ENCODE results near the gene CREG2.

The CREG2 gene

DNA sequence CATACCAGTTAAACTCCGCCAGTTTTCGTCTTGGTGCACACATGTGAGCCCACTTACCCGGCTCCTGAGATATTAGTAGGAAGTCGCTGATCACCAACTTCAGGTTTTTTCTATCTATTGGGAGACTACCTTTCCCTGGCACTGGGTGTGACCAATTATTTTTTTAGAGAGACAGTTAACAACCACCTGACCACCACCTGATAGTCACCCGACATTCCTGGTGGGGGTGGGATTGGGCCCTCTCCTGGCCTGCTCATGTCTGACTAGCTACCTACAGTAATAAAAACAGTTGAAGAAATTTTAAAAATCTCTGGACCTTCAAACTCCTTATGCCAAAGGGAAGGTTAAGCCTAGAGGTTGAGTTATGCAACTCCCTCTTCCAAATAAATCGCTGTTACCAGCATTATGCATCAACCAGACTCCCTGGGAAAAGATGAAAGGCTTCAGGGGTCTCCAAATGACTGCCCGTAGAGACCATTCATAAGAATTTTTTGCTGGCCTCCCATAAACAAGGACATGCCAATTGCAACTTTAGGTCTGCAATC lies 27.8 kb downstream of the CREG2 start:
- Histone ChIP-seq H3K4me2 (no peak overlapping the region), H4K20me1 (ENCODE audit: insufficient read depth) (no peaks in the 10 kb centered on the region), H3K27ac (no peak overlapping the region), H3K9ac (no peak overlapping the region), H3K36me3 (ENCODE audit: insufficient read depth) (no peaks in the 10 kb centered on the region), H2AFZ (ENCODE audit: low read depth) (no peak overlapping the region), H3K4me1 (ENCODE audit: low read depth, poor library complexity, severe bottlenecking) (no peaks in the 10 kb centered on the region), H3K27me3 (ENCODE audit: insufficient read depth, low read depth) (no peaks in the 10 kb centered on the region), H3K79me2 (ENCODE audit: insufficient read depth, low read depth) (no peaks in the 10 kb centered on the region), H3K4me3 (IDR thresholded peaks at IDR 0.05; ENCODE audit: insufficient read depth, low read depth, low read length) (no peak overlapping the region)
- TF ChIP-seq, protein P1, sequence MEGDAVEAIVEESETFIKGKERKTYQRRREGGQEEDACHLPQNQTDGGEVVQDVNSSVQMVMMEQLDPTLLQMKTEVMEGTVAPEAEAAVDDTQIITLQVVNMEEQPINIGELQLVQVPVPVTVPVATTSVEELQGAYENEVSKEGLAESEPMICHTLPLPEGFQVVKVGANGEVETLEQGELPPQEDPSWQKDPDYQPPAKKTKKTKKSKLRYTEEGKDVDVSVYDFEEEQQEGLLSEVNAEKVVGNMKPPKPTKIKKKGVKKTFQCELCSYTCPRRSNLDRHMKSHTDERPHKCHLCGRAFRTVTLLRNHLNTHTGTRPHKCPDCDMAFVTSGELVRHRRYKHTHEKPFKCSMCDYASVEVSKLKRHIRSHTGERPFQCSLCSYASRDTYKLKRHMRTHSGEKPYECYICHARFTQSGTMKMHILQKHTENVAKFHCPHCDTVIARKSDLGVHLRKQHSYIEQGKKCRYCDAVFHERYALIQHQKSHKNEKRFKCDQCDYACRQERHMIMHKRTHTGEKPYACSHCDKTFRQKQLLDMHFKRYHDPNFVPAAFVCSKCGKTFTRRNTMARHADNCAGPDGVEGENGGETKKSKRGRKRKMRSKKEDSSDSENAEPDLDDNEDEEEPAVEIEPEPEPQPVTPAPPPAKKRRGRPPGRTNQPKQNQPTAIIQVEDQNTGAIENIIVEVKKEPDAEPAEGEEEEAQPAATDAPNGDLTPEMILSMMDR (conservative IDR thresholded peaks at IDR 0.05; ENCODE audit: low read depth, low read length), result no peak

DNA sequence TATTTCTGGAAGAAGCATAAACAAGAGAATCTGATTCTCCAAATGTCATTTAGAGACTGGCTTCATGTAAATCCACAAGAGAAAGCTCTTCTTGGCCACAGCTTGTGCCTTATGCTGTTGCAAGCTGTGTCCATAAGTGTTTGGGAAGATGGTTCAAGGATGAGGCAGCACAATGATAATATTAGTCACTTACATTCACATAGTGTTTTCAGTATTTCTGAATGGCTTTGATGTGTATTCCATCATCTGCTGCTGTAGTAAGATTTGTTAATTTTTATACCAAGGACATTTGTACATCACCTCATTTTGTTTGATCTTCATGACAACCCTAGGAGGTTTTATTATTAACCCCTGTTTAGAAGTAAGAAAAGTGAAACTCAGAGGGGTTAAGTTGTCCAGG lies 29.9 kb downstream of the CREG2 start:
- Histone ChIP-seq H3K79me2 (ENCODE audit: insufficient read depth, low read depth) (no peaks in the 10 kb centered on the region), H3K4me2 (no peak overlapping the region), H3K36me3 (ENCODE audit: insufficient read depth) (no peaks in the 10 kb centered on the region), H2AFZ (ENCODE audit: low read depth) (no peak overlapping the region), H3K4me3 (IDR thresholded peaks at IDR 0.05; ENCODE audit: insufficient read depth, low read depth, low read length) (no peak overlapping the region), H4K20me1 (ENCODE audit: insufficient read depth) (no peaks in the 10 kb centered on the region), H3K27ac (no peak overlapping the region), H3K4me1 (ENCODE audit: low read depth, poor library complexity, severe bottlenecking) (no peaks in the 10 kb centered on the region), H3K27me3 (ENCODE audit: insufficient read depth, low read depth) (no peaks in the 10 kb centered on the region), H3K9ac (no peak overlapping the region)
- TF ChIP-seq, protein P1 (conservative IDR thresholded peaks at IDR 0.05; ENCODE audit: low read depth, low read length), result no peak

GRCh38 chr2:101356521-101356920 lies 30.8 kb downstream of the CREG2 start:
- Histone ChIP-seq H2AFZ (ENCODE audit: low read depth) (no peak overlapping the region), H3K79me2 (ENCODE audit: insufficient read depth, low read depth) (no peaks in the 10 kb centered on the region), H3K27ac (no peak overlapping the region), H3K9ac (no peak overlapping the region), H3K4me1 (ENCODE audit: low read depth, poor library complexity, severe bottlenecking) (no peaks in the 10 kb centered on the region), H3K27me3 (ENCODE audit: insufficient read depth, low read depth) (no peaks in the 10 kb centered on the region), H3K4me2 (no peak overlapping the region), H3K36me3 (ENCODE audit: insufficient read depth) (no peaks in the 10 kb centered on the region), H3K4me3 (IDR thresholded peaks at IDR 0.05; ENCODE audit: insufficient read depth, low read depth, low read length) (no peak overlapping the region), H4K20me1 (ENCODE audit: insufficient read depth) (no peaks in the 10 kb centered on the region)
- TF ChIP-seq, protein P1 (conservative IDR thresholded peaks at IDR 0.05; ENCODE audit: low read depth, low read length), result no peak

- Histone ChIP-seq H2AFZ (ENCODE audit: low read depth) (no peak overlapping the region), H3K36me3 (ENCODE audit: insufficient read depth) (no peaks in the 10 kb centered on the region), H3K9ac (no peak overlapping the region), H4K20me1 (ENCODE audit: insufficient read depth) (no peaks in the 10 kb centered on the region), H3K79me2 (ENCODE audit: insufficient read depth, low read depth) (no peaks in the 10 kb centered on the region), H3K4me1 (ENCODE audit: low read depth, poor library complexity, severe bottlenecking) (no peaks in the 10 kb centered on the region), H3K27me3 (ENCODE audit: insufficient read depth, low read depth) (no peaks in the 10 kb centered on the region), H3K27ac (no peak overlapping the region), H3K4me2 (no peak overlapping the region), H3K4me3 (IDR thresholded peaks at IDR 0.05; ENCODE audit: insufficient read depth, low read depth, low read length) (no peak overlapping the region)
- TF ChIP-seq, protein P1 (conservative IDR thresholded peaks at IDR 0.05; ENCODE audit: low read depth, low read length), result no peak
These were observed 31.2 kb downstream of the CREG2 start for GRCh38 chr2:101356055-101356454.
